Measurements from ENCODE around the gene CIC. TPM values are rescaled to one million over a fixed set of nuclear protein-coding genes. Genes with fewer than 3 reads are reported as not detected.
"Not testable (repeated sequence)": the region's sequence is repeated elsewhere in the genome, so short reads cannot be mapped to it uniquely, and the experiment has no call there.

Gene CIC
- total and polyA plus RNA-seq, 2 experiments from 2014 or later: 18.1 to 55.5 TPM

GRCh38 chr19:42255766-42256745 is 13.0 kb upstream of the CIC start:
- Histone ChIP-seq H3K27me3 (no peaks in the 10 kb centered on the region), H3K4me3 (peak overlapping the region; percentile 96), H3K4me1 (ENCODE audit: low read depth) (peaks cover 27% of the 10 kb centered on the region), H3K27ac (peak overlapping the region; percentile 95), H3K9me3 (ENCODE audit: low read depth) (no peaks in the 10 kb centered on the region), H3K36me3 (no peaks in the 10 kb centered on the region)
- no peak for TF ChIP-seq CTCF (IDR thresholded peaks at IDR 0.05; ENCODE audit: low read depth, low read length)
- peak; percentile 61 to 78 for DNase-seq (ENCODE audit: low read depth in 1 of 2, low spot score in 1 of 2)

- H3K36me3 ChIP-seq; H3K9me3 ChIP-seq (ENCODE audit: low read depth); H3K4me3 ChIP-seq; DNase-seq (ENCODE audit: low read depth in 1 of 2, low spot score in 1 of 2); H3K27ac ChIP-seq; H3K27me3 ChIP-seq: not testable (repeated sequence)
- peaks cover 14% of the 10 kb centered on the region for H3K4me1 ChIP-seq (ENCODE audit: low read depth)
Measured at GRCh38 chr19:42257842-42258241, 11.2 kb upstream of the CIC start.

DNA sequence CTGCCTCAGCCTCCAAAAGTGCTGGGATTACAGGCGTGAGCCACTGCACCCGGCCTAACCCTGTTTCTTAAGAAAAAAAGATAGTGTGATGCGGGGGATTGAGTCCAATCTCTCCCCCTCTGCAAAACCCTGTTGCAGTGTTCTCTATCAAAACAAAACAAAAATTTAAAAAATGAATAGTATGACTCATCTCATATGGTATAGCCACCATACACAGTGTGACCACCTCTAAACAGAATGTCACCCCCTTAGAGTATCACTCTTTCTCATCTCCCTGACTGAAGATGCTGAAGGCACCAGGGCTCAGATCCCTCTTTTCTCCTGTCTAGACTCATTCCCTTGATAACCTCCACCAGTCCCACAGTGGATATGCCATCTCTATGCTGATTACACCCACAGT is 7.3 kb upstream of the CIC start:
- Histone ChIP-seq H3K36me3 (no peaks in the 10 kb centered on the region), H3K9me3 (ENCODE audit: low read depth) (no peaks in the 10 kb centered on the region), H3K27ac (no peak overlapping the region), H3K4me1 (ENCODE audit: low read depth) (no peaks in the 10 kb centered on the region), H3K4me3 (no peak overlapping the region), H3K27me3 (no peaks in the 10 kb centered on the region)
- TF ChIP-seq CTCF (IDR thresholded peaks at IDR 0.05; ENCODE audit: low read depth, low read length): no peak
- no peak for DNase-seq (ENCODE audit: low read depth in 1 of 2, low spot score in 1 of 2)

- not testable (repeated sequence) for H3K36me3 ChIP-seq; H3K27ac ChIP-seq; H3K4me3 ChIP-seq; H3K9me3 ChIP-seq (ENCODE audit: low read depth); H3K4me1 ChIP-seq (ENCODE audit: low read depth); H3K27me3 ChIP-seq; DNase-seq (ENCODE audit: low read depth in 1 of 2, low spot score in 1 of 2)
Measured at GRCh38 chr19:42266105-42266504, 2.9 kb upstream of the CIC start.

GRCh38 chr19:42266928-42267603 is 2.0 kb upstream of the CIC start:
- DNase-seq (ENCODE audit: low read depth in 1 of 2, low spot score in 1 of 2); H3K36me3 ChIP-seq; H3K4me3 ChIP-seq; H3K9me3 ChIP-seq (ENCODE audit: low read depth); H3K27me3 ChIP-seq; H3K4me1 ChIP-seq (ENCODE audit: low read depth); H3K27ac ChIP-seq: not testable (repeated sequence)

GRCh38 chr19:42267644-42268141 is 1.4 kb upstream of the CIC start:
- H3K27ac ChIP-seq: peak overlapping the region; percentile 6

More at GRCh38 chr19:42267644-42268141, 1.4 kb upstream of the CIC start:
- Histone ChIP-seq H3K36me3 (no peaks in the 10 kb centered on the region), H3K27me3 (no peaks in the 10 kb centered on the region), H3K9me3 (ENCODE audit: low read depth) (no peaks in the 10 kb centered on the region), H3K4me1 (ENCODE audit: low read depth) (peaks cover 6% of the 10 kb centered on the region), H3K4me3 (peak overlapping the region; percentile 58)
- no peak for TF ChIP-seq CTCF (IDR thresholded peaks at IDR 0.05; ENCODE audit: low read depth, low read length)
- DNase-seq (ENCODE audit: low read depth in 1 of 2, low spot score in 1 of 2): no peak
